Measurements from ENCODE around the gene CMC1.

Gene CMC1

DNA sequence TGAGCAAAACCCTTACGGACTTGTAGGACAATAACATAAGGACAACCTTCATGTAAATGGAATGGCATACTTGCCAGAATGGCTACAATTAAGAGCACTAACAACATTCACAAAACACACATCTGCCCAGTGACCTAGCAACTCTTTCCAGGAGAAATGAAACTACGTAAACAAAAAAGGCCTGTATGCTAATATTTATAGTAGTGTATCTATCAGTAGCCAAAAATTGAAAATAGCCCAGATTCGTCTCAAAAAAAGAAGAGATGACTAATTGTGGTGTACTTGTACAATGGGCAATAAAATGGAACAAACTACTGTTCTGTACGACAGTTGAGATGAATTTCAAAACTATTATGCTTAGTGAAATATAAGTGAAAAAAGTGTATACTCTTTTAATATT is 38.4 kb downstream of the CMC1 start:
- TF ChIP-seq, protein P1, sequence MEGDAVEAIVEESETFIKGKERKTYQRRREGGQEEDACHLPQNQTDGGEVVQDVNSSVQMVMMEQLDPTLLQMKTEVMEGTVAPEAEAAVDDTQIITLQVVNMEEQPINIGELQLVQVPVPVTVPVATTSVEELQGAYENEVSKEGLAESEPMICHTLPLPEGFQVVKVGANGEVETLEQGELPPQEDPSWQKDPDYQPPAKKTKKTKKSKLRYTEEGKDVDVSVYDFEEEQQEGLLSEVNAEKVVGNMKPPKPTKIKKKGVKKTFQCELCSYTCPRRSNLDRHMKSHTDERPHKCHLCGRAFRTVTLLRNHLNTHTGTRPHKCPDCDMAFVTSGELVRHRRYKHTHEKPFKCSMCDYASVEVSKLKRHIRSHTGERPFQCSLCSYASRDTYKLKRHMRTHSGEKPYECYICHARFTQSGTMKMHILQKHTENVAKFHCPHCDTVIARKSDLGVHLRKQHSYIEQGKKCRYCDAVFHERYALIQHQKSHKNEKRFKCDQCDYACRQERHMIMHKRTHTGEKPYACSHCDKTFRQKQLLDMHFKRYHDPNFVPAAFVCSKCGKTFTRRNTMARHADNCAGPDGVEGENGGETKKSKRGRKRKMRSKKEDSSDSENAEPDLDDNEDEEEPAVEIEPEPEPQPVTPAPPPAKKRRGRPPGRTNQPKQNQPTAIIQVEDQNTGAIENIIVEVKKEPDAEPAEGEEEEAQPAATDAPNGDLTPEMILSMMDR (IDR thresholded peaks at IDR 0.05; ENCODE audit: extremely low read depth, insufficient read depth, missing control alignments), result no peak
- DNase-seq (ENCODE audit: low spot score), result no peak
- in situ Hi-C loops (cut with MboI; ENCODE audit: low pct_unique_long_range_greater_than_20kb, low sequenced_read_pairs, unreplicated experiment), result no loop called here

DNA sequence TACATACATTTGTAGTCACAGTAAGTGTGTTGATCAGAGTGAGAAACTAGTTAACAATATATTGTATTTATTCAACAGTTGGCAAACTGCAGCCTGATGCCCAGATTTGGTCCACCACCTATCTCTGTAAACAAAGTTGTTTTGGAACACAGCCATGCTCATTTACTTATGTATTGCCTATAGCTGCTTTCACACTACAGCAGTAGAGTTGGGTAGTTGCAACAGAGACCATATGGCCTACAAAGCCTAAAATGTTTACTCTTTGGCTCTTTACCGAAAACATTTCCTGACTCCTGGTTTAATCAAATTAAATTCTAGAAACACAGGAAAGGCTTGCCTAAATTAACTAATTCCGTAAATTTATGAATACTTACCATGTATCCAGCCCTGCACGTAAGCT is 39.4 kb downstream of the CMC1 start:
- in situ Hi-C loops (cut with MboI; ENCODE audit: low pct_unique_long_range_greater_than_20kb, low sequenced_read_pairs, unreplicated experiment), result no loop called here
- DNase-seq (ENCODE audit: low spot score), result no peak
- TF ChIP-seq, protein P1 (IDR thresholded peaks at IDR 0.05; ENCODE audit: extremely low read depth, insufficient read depth, missing control alignments), result no peak

DNA sequence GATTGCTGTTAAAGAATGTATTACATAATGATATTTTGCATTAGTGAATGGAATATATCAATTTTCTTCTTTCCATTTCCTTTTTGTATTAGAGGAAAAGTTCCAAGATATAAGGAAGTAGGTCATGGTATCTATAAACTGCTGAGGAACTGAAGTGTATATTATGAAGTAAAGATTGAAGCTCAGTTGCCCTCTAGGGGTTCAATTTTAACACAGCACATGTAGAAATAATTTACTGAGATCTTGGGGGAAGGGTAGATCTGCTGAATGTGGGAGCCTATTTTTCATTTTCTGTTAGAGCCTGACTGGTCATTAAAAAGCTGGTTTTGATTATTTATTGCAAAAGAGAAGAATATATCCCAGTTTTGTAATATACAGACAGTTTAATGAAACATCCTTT is 45.2 kb downstream of the CMC1 start:
- DNase-seq (ENCODE audit: low spot score), result peak; percentile 14
- in situ Hi-C loops (cut with MboI; ENCODE audit: low pct_unique_long_range_greater_than_20kb, low sequenced_read_pairs, unreplicated experiment), result no loop called here
- TF ChIP-seq, protein P1 (IDR thresholded peaks at IDR 0.05; ENCODE audit: extremely low read depth, insufficient read depth, missing control alignments), result peak; percentile 57

DNA sequence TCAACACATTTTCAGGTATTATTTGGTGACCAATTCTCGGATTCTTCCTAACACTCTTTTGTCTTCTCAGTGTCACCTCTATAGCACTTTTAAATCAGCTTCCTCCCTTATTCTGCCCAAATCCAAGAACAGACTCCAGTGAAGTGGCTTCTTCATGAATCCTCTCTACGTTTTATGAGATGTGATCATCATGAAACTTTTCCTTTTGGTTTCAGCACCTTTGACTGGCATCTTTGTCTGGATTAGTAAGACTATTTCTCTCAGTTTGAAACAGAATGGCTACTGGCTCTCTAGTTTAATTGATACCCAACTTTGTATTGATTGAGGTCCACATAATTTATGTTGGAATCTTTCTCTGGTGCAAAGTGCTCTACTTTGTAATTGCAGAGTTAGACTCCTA is 45.6 kb downstream of the CMC1 start:
- in situ Hi-C loops (cut with MboI; ENCODE audit: low pct_unique_long_range_greater_than_20kb, low sequenced_read_pairs, unreplicated experiment), result no loop called here
- DNase-seq (ENCODE audit: low spot score), result no peak
- TF ChIP-seq, protein P1 (IDR thresholded peaks at IDR 0.05; ENCODE audit: extremely low read depth, insufficient read depth, missing control alignments), result no peak

DNA sequence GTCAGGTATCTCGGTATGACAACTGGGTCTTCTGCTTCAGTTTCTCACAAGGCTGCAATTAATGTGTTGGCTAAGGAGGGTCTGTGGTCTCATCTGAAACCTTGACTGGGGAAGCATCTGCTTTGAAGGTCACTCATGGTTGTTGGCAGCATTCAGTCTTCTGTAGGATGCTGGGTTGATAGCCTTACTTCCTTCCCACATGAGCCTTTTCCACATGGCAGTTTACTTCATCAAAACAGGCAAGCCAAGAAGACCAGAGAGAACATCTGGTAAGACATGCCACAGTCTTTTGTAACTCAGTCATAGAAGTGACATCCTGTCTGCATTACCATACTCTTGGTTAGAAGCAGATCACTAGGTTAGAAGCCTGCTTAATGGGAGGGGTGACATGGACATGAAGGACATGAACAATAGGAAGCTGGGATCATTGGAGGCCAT is 49.5 kb downstream of the CMC1 start:
- in situ Hi-C loops (cut with MboI; ENCODE audit: low pct_unique_long_range_greater_than_20kb, low sequenced_read_pairs, unreplicated experiment), result no loop called here
- TF ChIP-seq, protein P1 (IDR thresholded peaks at IDR 0.05; ENCODE audit: extremely low read depth, insufficient read depth, missing control alignments), result no peak
- no peak for DNase-seq (ENCODE audit: low spot score)

DNA sequence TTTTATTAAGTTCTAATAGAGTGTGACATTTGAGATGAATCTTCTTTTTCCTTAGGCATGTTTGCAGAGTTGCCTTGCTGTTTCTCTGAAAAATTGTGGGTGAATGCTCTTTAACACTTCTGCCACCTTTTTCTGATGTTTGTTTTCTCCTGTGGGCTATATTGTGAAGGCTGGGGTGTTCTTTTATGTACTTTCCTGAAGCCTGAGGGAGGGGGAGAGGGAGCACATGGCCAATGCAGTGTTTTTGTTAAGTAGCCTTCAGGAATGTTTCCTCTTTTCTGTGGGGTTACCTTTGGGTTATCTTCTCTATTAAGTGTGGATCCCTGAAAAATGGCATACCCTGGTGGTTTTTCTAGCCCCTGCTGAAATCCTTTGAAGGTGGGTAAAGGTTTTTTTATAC is 50.2 kb downstream of the CMC1 start:
- no peak for DNase-seq (ENCODE audit: low spot score)
- in situ Hi-C loops (cut with MboI; ENCODE audit: low pct_unique_long_range_greater_than_20kb, low sequenced_read_pairs, unreplicated experiment), result no loop called here
- TF ChIP-seq, protein P1 (IDR thresholded peaks at IDR 0.05; ENCODE audit: extremely low read depth, insufficient read depth, missing control alignments), result no peak

DNA sequence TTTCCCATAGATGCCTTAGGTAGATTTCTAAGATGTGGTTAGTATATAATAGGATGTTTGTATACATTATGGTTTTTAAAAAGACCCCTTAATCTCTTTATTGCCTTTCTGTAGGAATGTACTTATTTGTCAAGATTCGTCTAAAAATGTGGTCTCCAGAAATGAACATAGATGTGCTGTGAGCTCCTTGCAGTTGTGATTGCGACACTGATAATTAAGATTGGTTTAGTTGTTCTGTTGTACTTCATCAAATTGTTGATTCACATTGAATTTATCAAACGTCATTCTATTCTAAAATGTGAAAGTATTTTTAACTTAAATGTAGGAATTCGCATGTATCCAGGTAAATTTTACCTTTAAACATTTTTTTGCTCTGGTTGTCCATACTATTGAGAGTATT is 51.2 kb downstream of the CMC1 start:
- DNase-seq (ENCODE audit: low spot score), result no peak
- TF ChIP-seq, protein P1 (IDR thresholded peaks at IDR 0.05; ENCODE audit: extremely low read depth, insufficient read depth, missing control alignments), result no peak
- in situ Hi-C loops (cut with MboI; ENCODE audit: low pct_unique_long_range_greater_than_20kb, low sequenced_read_pairs, unreplicated experiment), result no loop called here
